ENCODE data around the gene CYB5R3.
A peak's percentile ranks its signal among the peaks of the same experiment; 100 is the strongest.
"Not testable (repeated sequence)": the region's sequence is repeated elsewhere in the genome, so short reads cannot be mapped to it uniquely, and the experiment has no call there.

The CYB5R3 gene

DNA sequence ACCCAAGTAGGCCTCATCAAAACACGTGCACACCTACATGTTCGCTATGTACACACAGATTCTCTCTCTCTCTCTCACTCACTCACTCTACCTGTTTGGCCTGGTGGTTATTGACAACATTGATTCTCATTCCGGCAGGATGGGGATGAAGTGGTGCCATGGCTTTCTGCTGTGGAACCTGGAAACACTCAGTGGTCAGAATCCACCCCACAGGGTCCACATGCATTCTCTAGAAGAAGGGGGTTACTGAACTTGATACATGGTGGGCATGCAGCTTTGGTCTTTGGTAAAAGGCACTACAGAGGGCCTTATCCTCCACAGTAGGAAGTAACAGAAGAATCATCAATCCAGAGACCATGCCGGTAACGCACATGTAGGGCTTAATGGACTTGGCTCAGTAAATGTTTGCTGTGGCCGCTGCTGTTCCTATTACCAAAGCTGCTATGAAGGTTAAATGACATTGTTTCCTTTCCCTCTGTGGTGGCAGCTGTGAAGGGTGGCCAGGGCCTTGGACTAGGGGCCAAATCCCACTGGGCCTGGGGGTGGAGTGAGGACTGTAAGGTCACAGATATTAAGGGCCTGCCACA, 47.2 kb downstream of the CYB5R3 start:
- no peak for DNase-seq (ENCODE audit: low spot score)

DNA sequence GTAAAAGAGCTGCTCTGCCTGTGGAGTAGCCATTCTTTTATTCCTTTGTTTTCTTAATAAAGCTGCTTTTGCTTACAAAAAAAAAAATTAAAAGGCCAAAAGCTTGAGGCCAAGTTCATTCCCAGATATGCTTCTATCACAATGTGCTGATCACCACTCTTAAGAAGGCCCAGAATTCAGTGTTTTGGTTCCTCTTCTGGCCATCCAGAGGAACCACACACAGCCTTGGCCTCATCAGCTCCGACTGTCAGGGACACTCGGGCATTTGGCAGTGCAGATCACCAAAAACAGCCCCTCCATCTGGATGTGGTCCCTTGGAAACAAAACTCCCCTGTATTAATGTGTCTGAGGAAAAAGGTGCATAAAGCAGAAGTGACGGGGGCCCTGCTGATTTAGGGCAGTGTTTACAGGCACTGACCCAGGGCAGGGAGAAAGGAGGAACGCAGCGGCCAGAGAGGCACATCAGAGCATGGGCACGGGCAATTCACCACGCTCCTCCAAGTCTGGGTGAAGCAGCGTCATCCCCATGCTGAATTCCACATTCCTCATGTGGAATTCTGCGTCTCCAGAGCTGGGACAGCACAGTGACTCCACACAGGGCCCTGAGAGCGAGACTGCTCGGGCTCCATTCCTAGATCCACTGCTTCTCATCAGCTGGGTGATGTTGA, 52.2 kb downstream of the CYB5R3 start:
- no peak for DNase-seq (ENCODE audit: low spot score)

- no peak for DNase-seq (ENCODE audit: low spot score)
These were observed 52.9 kb downstream of the CYB5R3 start for GRCh38 chr22:42596336-42596735.

DNA sequence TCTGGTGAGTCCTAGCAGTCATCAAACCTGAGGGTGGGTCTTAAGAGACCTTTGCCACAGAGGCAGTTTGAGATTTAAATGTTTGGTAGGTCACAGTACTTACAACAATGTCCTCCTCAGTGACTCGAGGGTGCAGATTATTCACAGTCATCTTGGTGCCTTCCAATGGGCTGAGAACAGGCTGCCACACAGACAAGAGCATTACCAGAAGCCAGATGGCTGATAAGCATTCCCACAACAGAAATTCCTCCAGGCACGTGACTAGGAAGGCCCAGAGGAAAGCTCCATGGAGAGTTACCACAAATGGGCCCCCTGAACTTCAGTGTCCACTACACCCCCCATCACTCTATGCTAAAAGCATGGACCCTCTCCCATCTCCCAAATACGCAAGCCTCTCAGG, 53.8 kb downstream of the CYB5R3 start:
- DNase-seq (ENCODE audit: low spot score): no peak

DNA sequence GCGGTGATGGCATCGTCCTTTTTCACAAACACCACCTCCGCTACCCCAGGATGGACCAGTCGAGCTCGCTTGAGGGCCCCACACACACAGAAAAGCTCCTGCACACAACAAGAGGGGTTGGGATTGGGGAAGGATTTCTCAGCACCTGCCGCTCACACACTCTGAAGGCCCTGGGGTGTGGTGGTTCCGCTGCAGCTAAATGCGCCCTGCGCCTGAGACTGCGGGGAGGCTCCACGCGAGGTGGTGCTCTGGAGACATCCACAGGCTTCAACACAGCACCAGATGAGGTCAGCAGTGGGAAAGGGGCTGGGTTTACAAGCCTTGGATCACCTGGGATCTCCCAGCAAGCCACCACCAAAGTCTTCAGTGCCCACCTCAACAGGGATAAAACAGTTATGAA, 57.2 kb downstream of the CYB5R3 start:
- DNase-seq (ENCODE audit: low spot score): no peak

DNA sequence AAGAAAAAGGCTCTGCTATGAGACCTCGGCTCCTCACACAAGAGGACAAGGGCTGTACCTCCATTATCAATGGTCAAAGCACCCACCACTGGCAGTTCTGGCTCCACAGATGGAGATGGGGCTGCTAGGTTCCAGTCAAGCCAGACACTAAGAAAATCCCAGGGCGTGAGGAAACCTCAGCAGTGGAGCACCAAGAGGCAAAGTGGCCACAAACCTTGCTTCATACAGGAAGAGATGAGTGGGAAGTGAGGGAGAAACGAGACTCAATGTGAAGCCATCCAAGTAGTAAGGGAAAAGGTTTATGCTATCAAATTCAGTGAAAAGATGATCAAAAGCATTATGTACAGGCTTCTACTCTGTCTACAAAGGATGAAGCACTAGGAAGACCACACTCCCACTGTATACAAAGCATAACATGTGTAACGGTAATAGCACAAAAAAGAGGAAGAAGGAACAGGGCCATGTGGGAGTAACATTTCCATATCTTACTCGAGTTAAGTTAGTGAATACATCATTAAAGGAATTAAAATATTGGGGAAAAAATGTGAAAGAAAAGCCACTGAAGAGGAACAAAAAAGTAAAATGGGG, 61.5 kb downstream of the CYB5R3 start:
- no peak for DNase-seq (ENCODE audit: low spot score)

DNA sequence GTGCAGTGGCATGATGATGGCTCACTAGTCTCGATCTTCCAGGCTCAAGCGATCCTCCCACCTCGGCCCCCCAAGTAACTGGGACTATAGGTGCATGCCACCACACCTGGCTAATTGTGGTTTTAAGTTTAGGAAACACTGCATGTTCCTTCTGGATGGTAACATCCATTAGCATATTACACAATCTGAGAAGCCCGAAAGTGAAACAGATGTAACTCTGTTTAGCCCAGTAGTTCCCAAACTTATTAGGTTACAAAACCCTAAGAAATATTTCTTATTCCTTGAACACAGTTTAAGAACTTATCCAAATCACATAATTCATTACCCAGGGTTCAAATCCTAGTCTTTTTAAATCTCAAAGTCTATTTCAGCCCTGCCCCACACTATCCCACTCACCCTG, 62.8 kb downstream of the CYB5R3 start:
- DNase-seq (ENCODE audit: low spot score): no peak

GRCh38 chr22:42585096-42585495, 64.1 kb downstream of the CYB5R3 start:
- no peak for DNase-seq (ENCODE audit: low spot score)

- DNase-seq (ENCODE audit: low spot score): no peak
These were observed 64.7 kb downstream of the CYB5R3 start for GRCh38 chr22:42584364-42584940.

DNA sequence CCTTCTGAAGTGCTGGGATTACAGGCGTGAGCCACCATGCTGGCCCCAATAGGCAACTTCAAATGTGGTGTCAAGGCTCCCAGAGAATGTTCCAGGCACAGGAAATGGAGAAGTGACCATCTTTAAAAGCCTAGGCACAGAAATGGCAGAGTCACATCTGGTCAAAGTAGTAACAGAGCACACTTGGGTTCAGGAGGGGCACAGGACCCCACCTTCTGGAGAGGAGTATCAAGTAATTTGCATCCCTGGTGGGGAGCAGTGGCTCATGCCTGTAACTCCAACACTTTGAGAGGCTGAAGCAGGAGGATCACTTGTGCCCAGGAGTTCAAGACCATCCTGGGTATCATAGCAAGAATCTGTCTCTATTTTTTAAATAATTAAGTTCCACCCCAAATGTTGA, 66.2 kb downstream of the CYB5R3 start:
- no peak for DNase-seq (ENCODE audit: low spot score)

DNA sequence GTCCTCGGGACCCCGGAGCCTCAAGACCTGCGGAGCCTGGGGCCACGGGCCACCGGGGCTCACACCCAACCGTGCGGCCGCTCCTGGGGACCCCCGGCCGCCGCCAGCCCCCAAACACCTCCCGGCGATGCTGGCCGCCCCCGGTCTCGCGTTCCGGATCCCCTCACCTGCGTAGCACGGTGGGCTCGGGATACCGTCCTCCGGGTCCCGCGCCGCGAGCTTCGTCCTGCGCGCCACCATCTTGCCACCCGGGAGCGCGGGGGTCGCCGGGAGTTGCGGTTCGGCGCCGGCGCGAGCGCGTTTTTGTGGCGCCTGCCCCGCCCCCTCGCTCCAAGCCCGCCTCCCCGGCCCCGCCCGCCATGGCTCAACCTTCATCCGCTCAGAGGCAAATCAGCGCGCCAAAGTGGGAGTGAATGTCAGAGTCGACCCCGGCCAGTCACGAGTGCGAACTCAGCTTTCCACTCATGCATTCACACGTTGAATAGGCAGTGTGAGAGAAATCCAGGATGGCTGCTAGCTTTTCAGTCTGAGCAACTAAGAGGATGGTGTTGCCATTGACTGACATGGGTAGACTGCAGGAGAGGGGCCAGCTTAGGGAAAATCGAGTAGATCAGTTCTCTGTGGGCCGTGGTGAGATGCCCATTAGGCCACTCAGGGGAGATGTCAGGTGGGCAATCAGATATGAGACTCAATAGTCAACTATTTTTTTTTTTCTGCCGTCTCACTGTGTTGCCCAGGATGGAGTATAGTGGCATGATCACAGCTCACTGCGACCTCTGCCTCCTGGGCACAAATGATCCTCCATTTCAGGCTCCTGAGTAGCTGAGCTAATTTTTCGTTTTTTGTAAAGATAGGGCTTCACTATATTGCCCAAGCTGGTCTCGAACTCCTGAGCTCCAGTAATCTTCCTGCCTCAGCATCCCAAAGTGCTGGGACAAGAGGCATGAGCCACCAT, 67.2 kb downstream of the CYB5R3 start:
- peak; percentile 92 for DNase-seq (ENCODE audit: low spot score)

DNA sequence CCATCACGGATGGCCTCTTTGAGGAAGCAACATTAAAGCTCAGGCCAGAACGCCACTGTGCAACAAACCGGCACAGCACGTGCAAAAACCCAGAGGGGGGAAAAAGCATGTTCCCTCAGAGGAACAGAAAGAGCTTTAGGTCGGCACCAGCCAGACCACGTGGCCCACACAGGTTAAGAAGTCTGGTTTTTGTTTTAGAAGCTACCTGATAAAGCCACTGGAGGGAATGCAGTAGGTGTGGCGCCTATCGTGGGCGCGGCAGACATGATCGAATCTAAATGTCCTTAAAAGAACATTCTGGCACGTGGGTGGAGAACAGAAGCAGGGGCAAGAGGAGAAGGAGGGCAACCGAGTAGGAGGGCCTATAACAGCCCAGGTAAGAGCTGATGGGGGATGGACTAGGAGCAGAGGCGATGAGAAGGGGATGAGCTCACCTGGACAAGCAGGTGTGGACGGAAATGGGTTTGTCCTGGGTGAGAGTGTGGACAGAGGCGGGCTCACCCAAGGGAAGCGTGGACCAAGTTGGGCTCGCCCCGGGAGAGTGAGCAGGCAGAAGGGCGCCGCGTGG, 67.9 kb downstream of the CYB5R3 start:
- DNase-seq (ENCODE audit: low spot score): not testable (repeated sequence)

GRCh38 chr22:42580040-42580439, 69.2 kb downstream of the CYB5R3 start:
- not testable (repeated sequence) for DNase-seq (ENCODE audit: low spot score)

GRCh38 chr22:42577623-42578240, 71.5 kb downstream of the CYB5R3 start:
- DNase-seq (ENCODE audit: low spot score): no peak

DNA sequence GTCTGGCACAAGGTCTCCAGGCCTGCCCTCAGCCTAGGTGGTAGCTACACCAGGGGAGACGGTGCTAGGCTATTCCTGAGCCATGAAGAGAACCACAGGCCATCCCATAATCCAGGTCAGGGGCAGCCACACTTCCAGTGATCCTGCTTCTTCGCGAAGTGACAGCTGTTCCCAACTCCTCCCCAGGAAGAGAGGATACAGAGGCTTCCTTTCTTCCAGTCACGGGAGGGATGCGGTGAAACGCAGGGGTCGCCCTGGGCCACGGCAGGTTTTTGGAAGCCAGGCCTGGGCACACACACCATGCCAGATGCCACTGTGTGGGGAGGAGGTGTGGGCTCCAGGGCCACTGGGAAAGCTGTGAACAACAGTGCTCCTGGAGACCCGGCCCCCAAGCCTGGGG, 72.1 kb downstream of the CYB5R3 start:
- not testable (repeated sequence) for DNase-seq (ENCODE audit: low spot score)

GRCh38 chr22:42575996-42576574, 73.1 kb downstream of the CYB5R3 start:
- not testable (repeated sequence) for DNase-seq (ENCODE audit: low spot score)

GRCh38 chr22:42574468-42574867, 74.7 kb downstream of the CYB5R3 start:
- DNase-seq (ENCODE audit: low spot score): not testable (repeated sequence)

DNA sequence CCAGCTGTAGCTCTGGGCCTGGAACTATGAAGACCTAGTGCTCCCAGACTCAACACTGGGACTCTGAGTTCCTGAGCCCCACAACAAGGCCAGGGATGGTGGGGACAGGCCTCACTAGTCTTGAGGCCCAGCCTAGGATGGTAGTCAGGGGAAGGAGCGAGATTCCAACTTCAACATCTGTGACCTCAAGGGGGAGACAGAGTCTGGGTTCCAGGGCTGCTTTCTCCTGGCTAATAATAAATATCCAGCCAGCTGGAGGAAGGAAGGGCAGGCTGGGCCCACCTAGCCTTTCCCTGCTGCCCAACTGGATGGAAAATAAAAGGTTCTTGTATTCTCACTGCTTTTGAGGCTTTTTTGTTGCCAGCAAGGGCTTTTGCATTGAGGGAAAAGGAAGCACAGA, 75.1 kb downstream of the CYB5R3 start:
- not testable (repeated sequence) for DNase-seq (ENCODE audit: low spot score)

DNA sequence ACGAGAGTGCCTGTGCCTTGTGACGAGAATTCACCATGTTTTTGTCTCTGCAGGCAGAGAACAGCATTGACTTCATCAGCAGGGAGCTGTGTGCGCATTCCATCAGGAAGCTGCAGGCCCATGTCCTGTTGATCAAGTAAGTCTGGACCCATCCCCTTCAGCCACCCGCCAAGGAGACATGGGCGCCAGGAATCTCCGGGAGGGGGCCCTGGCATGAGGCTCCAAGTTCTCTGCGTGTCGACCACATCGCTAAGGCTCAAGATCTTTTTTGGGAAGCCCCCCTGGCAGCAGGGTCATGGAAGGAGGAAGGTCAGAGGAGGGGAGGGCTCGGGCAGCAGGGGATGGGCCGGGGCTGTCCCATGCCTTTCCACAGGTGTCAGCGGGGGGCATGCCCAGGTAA, 78.1 kb downstream of the CYB5R3 start:
- DNase-seq (ENCODE audit: low spot score): not testable (repeated sequence)

DNA sequence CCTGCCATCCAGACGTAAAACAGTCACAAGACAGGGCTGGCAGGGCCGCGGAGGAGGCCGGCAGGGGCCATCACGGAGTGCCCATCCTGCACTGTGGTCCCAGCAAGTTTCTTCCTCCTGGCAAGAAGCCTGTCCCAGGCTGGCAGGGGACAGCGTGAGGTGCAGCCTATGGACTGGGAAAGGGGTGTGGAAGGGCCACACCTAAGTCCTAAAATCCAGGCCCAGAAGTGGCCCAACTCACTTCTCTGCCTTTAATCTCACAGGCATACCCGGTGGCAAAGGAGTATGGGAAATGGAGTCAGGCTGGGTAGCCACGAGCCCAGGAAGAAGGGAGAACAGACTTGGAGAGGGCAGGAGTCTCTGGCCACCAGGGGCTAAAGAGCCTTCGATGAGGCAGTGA, 78.6 kb downstream of the CYB5R3 start:
- DNase-seq (ENCODE audit: low spot score): not testable (repeated sequence)

DNA sequence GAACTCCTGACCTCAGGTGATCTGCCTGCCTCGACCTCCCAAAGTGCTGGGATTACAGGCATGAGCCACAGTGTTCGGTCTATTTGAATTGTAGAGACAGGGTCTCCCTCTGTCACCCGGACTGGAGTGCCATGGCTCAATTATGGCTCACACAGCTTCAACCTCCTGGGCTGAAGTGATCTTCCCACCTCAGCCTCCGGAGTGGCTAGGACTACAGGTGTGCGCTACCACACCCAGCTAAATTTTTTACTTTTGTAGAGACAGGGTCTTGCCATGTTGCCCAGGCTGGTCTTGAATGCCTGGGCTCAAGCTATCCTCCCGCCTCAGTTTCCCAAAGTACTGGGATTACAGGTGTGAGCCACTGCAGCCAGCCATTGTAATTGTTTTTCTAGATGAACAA, 81.2 kb downstream of the CYB5R3 start:
- not testable (repeated sequence) for DNase-seq (ENCODE audit: low spot score)

Measured in iPS-NIHi11 (cell line).